NCI-H1105 (cell line): ENCODE results near the gene RELL2.
"Not testable (repeated sequence)": the region's sequence is repeated elsewhere in the genome, so short reads cannot be mapped to it uniquely, and the experiment has no call there.

Experiments used
- DNase-seq: peaks from one replicate; lab custom pipeline; 2025; lab: John Stamatoyannopoulos, UW

Gene RELL2

GRCh38 chr5:141636413-141637122 is at the start of gene RELL2, which contains the start of gene HDAC3:
TSS of gene RELL2 (plus strand) at chr5:141636997. CDS start at chr5:141638226, 1,229 bp downstream.
TSS of gene HDAC3 (minus strand) at chr5:141636849. CDS start at chr5:141636790, 59 bp downstream.
- DNase-seq, result peak; percentile 65

- DNase-seq, result no peak
Observed at GRCh38 chr5:141590127-141590526, 46.7 kb upstream of the RELL2 start.

- no peak for DNase-seq
Observed at GRCh38 chr5:141596867-141597266, 39.9 kb upstream of the RELL2 start.

GRCh38 chr5:141597394-141597793 is 39.4 kb upstream of the RELL2 start:
- no peak for DNase-seq

GRCh38 chr5:141597814-141598213 is 39.0 kb upstream of the RELL2 start:
- no peak for DNase-seq

- no peak for DNase-seq
Observed at GRCh38 chr5:141598391-141599345, 38.1 kb upstream of the RELL2 start.

- no peak for DNase-seq
Observed at GRCh38 chr5:141602606-141603005, 34.2 kb upstream of the RELL2 start.

GRCh38 chr5:141603923-141604717 is 32.7 kb upstream of the RELL2 start:
- DNase-seq, result no peak

- DNase-seq, result no peak
Observed at GRCh38 chr5:141605523-141606277, 31.1 kb upstream of the RELL2 start.

- DNase-seq, result no peak
Observed at GRCh38 chr5:141608046-141608445, 28.8 kb upstream of the RELL2 start.

- DNase-seq, result no peak
Observed at GRCh38 chr5:141608557-141608956, 28.2 kb upstream of the RELL2 start.

- DNase-seq, result no peak
Observed at GRCh38 chr5:141609044-141609443, 27.8 kb upstream of the RELL2 start.

- DNase-seq, result not testable (repeated sequence)
Observed at GRCh38 chr5:141609921-141610320, 26.9 kb upstream of the RELL2 start.

- no peak for DNase-seq
Observed at GRCh38 chr5:141611289-141611688, 25.5 kb upstream of the RELL2 start.

GRCh38 chr5:141613344-141613743 is 23.5 kb upstream of the RELL2 start:
- no peak for DNase-seq

GRCh38 chr5:141615991-141616720 is 20.6 kb upstream of the RELL2 start:
- DNase-seq, result no peak

- no peak for DNase-seq
Observed at GRCh38 chr5:141617128-141617527, 19.7 kb upstream of the RELL2 start.

GRCh38 chr5:141617682-141618029 is 19.1 kb upstream of the RELL2 start:
- no peak for DNase-seq

GRCh38 chr5:141618030-141618803 is 18.6 kb upstream of the RELL2 start:
- peak; percentile 32 for DNase-seq
